Lower leg skin (tissue), 3 donors: Measurements from ENCODE around the gene KCTD6.

Experiments
- CTCF ChIP-seq, 3 donors: fragments of 450-650 bp; IDR thresholded peaks; one replicate each; pipeline ENCODE4 v1.5.1; 2016; ENCODE audit warnings: antibody characterized with exemption in 3 of 3, mild to moderate bottlenecking in 3 of 3, moderate library complexity in 2 of 3
- POLR2A ChIP-seq, 2 donors: fragments of 450-650 bp; IDR thresholded peaks; one replicate each; pipeline ENCODE4 v1.6.1; 2016 to 2017; ENCODE audit warnings: antibody characterized with exemption in 2 of 2, mild to moderate bottlenecking in 1 of 2, moderate library complexity in 1 of 2

GRCh38 chr3:58536501-58537411, 44.9 kb downstream of the KCTD6 start, which contains the start of gene ACOX2:
- TF ChIP-seq POLR2A (IDR thresholded peaks at IDR 0.05) = no peak
- no peak for TF ChIP-seq CTCF (IDR thresholded peaks at IDR 0.05)
